Fibroblast of pulmonary artery (primary cell): ENCODE measurements around the gene SYNRG.

Source experiments
- DNase-seq: peaks from one replicate; pipeline ENCODE4 v3.0.0-alpha.2; 2010; ENCODE audit warnings: low read depth
- H3K4me3 ChIP-seq: replicated peaks from 2 replicates; pipeline ENCODE4 v1.5.1; 2011; ENCODE audit warnings: low read depth, mild to moderate bottlenecking, control low read depth, low read length, moderate library complexity
- CTCF ChIP-seq: IDR thresholded peaks from 2 replicates; pipeline ENCODE4 v1.5.1; 2011; ENCODE audit warnings: mild to moderate bottlenecking, control low read depth, low read length, inconsistent platforms; ENCODE audit errors: missing control alignments

Gene SYNRG

DNA sequence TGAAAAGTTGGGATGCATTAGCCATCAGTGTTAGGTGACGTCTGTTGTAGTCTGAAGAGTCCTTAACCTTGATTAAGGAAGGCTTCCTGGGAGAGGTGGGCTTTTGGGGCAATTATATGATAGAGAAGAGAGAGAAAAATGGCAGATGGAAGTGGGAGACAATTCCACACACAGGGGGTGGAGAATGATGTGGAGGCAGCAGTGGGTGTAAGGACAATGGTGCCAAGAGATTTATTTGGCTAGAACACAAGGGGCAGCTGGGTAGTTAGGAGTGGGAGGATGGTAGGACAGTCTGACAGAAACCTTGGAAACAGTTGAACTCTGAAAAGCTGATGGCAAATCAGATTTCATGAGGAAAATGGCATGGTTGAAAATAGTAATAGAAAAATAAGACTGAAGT lies 130.2 kb downstream of the SYNRG start:
- no peak for TF ChIP-seq CTCF
- H3K4me3 ChIP-seq, result no peak overlapping the region
- DNase-seq, result no peak

DNA sequence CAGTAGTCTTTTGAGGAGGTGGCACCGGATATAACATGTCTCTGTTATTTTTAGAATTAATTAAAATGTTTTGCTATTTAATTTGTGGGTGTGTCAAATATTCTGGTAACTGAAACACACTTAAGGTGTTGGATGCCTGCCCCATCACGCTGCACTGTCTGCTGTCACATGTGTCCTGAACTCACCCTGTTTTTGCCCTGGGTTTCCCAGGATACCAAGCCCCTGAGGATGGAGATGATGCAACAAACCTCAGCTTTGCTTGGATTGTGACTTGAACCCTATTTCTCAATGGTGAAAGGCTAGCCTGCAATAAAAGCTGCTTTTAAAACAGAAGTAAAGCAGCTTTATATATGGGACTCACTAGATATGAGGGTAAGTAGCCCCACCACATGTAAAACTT lies 131.0 kb downstream of the SYNRG start:
- peak; percentile 71 for DNase-seq
- no peak overlapping the region for H3K4me3 ChIP-seq
- TF ChIP-seq CTCF, result no peak

- H3K4me3 ChIP-seq, result no peak overlapping the region
- DNase-seq, result peak; percentile 82
- no peak for TF ChIP-seq CTCF
These were observed 132.6 kb downstream of the SYNRG start for GRCh38 chr17:37476431-37477120.

GRCh38 chr17:37475731-37476420 lies 133.3 kb downstream of the SYNRG start:
- no peak overlapping the region for H3K4me3 ChIP-seq
- no peak for TF ChIP-seq CTCF
- no peak for DNase-seq

- H3K4me3 ChIP-seq, result no peak overlapping the region
- DNase-seq, result no peak
- no peak for TF ChIP-seq CTCF
These were observed 139.0 kb downstream of the SYNRG start for GRCh38 chr17:37470181-37470580.

GRCh38 chr17:37466471-37466870 lies 142.7 kb downstream of the SYNRG start:
- H3K4me3 ChIP-seq, result no peak overlapping the region
- DNase-seq, result no peak
- TF ChIP-seq CTCF, result no peak
